Body of pancreas (tissue), 4 donors: ENCODE data around the gene JMJD8. TPM values are rescaled to one million over a fixed set of nuclear protein-coding genes. Genes with fewer than 3 reads are reported as not detected.
A peak's percentile ranks its signal among the peaks of the same experiment; 100 is the strongest.

Experiments used
- ATAC-seq: fragments of 150-250 bp; one replicate; pipeline ENCODE4 v1.9.1; 2016
- DNase-seq, 4 donors: peaks; one replicate each; pipeline ENCODE4 v3.0.0-alpha.2; 2019
- H3K27ac ChIP-seq, 4 donors: fragments of 200-600 bp; sonication (generic); 1 replicate in 3 of 4; 2 replicates in 1 of 4; pipeline versions ENCODE4 v1.5.1 to v1.6.1; 2016 to 2019; ENCODE audit warnings: mild to moderate bottlenecking in 1 of 4, mixed read lengths in 1 of 4, moderate library complexity in 1 of 4
- H3K27me3 ChIP-seq, 2 donors: fragments of 200-600 bp; sonication (generic); one replicate each; pipeline ENCODE4 v1.6.0; 2016; ENCODE audit warnings: mild to moderate bottlenecking in 1 of 2
- H3K36me3 ChIP-seq, 2 donors: fragments of 200-600 bp; sonication (generic); replicated peaks in 1 of 2; 2 replicates each; pipeline ENCODE4 v1.5.1; 2016; ENCODE audit warnings: low read depth in 2 of 2; ENCODE audit not compliant: insufficient read depth in 1 of 2
- H3K4me1 ChIP-seq: fragments of 200-600 bp; sonication (generic); one replicate; pipeline ENCODE4 v1.6.0; 2016
- H3K4me3 ChIP-seq, 2 donors: fragments of 200-600 bp; sonication (generic); 1 replicate in 1 of 2; 2 replicates in 1 of 2; pipeline ENCODE4 v1.5.1; 2016 to 2019
- H3K9me3 ChIP-seq, 3 donors: fragments of 200-600 bp; sonication (generic); 1 replicate in 2 of 3; 2 replicates in 1 of 3; pipeline ENCODE4 v1.5.1; 2016
- CTCF ChIP-seq, 7 experiments: fragments of 450-650 bp in 4 of 7; fragments of 200-600 bp in 3 of 7; sonication (generic) in 3 of 7; IDR thresholded peaks; one replicate each; pipeline ENCODE4 v1.5.1; 2016 to 2019; ENCODE audit warnings: antibody characterized with exemption in 7 of 7
- POLR2A ChIP-seq, 3 donors: fragments of 450-650 bp; IDR thresholded peaks; one replicate each; pipeline ENCODE4 v1.6.1; 2016; ENCODE audit warnings: antibody characterized with exemption in 3 of 3, mild to moderate bottlenecking in 2 of 3
- WGBS, 2 donors: methylation state at CpG; one replicate each; pipeline ENCODE4 v1.1.5; 2017; 5-methylcytosine and 5-hydroxymethylcytosine counted together
- intact Hi-C: fragments of 100-400 bp; cut with DNase I; formaldehyde crosslinking; loops from one replicate; pipeline ENCODE4 v1.15.1; 2023
- total RNA-seq, 2 donors: library from RNA; depleted of rRNA; stranded (reverse); fragments of >200 nt; gene quantifications; one replicate each; pipeline ENCODE4 v1.1.0, GENCODE V29; 2016

The JMJD8 gene
- 100 to 1,000 TPM in 1 of 2 donors, 10 to 100 TPM in 1; 49.5 to 128 TPM for total RNA-seq

GRCh38 chr16:684071-684794 is at the start of gene JMJD8:
Gene JMJD8, minus strand, starts transcription at chr16:684334. Its CDS starts 15 bp downstream, at chr16:684319.
- DNase-seq = peak; percentile 97 to 98 (median 97)
- intact Hi-C loops = no loop called here
- TF ChIP-seq POLR2A (IDR thresholded peaks at IDR 0.05) (peak; percentile 27 to 70 (median 65)), CTCF (IDR thresholded peaks at IDR 0.05) (no peak)
- Histone ChIP-seq H3K36me3 (peaks cover 11 to 12% of the 10 kb centered on the region in 2 donors), H3K4me1 (peaks cover 64% of the 10 kb centered on the region), H3K27me3 (no peaks in the 10 kb centered on the region), H3K27ac (peak within 1 kb of the TSS; percentile 45 to 89 (median 68)), H3K9me3 (no peaks in the 10 kb centered on the region), H3K4me3 (peak within 1 kb of the TSS; percentile 26 to 49)
- ATAC-seq = peak; percentile 80
- 0 to 1% methylated on average over 14 to 84 of the region's 91 CpGs for WGBS, 2 donors

GRCh38 chr16:733382-734207 is 49.5 kb upstream of the JMJD8 start:
- H3K9me3 ChIP-seq = no peaks in the 10 kb centered on the region
- no peak for TF ChIP-seq CTCF (IDR thresholded peaks at IDR 0.05)
- TF ChIP-seq POLR2A (IDR thresholded peaks at IDR 0.05) = no peak
- H3K27me3 ChIP-seq = no peaks in the 10 kb centered on the region
- peaks cover 6% of the 10 kb centered on the region for H3K4me1 ChIP-seq
- H3K36me3 ChIP-seq = peaks cover 5 to 15% of the 10 kb centered on the region in 2 donors
- H3K4me3 ChIP-seq = no peak overlapping the region
- intact Hi-C loops = no loop called here
- DNase-seq (peak in 1 of 4 donors; percentile 16), ATAC-seq (no peak)
- H3K27ac ChIP-seq = no peak overlapping the region
- 87 to 95% methylated on average over 4 to 27 of the region's 34 CpGs for WGBS, 2 donors

GRCh38 chr16:732936-733335 is 48.8 kb upstream of the JMJD8 start:
- TF ChIP-seq CTCF (IDR thresholded peaks at IDR 0.05) = no peak
- TF ChIP-seq POLR2A (IDR thresholded peaks at IDR 0.05) = no peak
- H3K4me1 ChIP-seq = peaks cover 13% of the 10 kb centered on the region
- no peaks in the 10 kb centered on the region for H3K27me3 ChIP-seq
- intact Hi-C loops = no loop called here
- no peak for DNase-seq
- H3K4me3 ChIP-seq = no peak overlapping the region
- no peaks in the 10 kb centered on the region for H3K9me3 ChIP-seq
- no peak overlapping the region for H3K27ac ChIP-seq
- 90 to 96% methylated on average over 2 to 11 of the region's 13 CpGs for WGBS, 2 donors
- ATAC-seq = no peak
- peaks cover 5 to 15% of the 10 kb centered on the region in 2 donors for H3K36me3 ChIP-seq

- no peak for ATAC-seq
- peaks cover 5 to 15% of the 10 kb centered on the region in 2 donors for H3K36me3 ChIP-seq
Measured at GRCh38 chr16:732332-732731, 48.2 kb upstream of the JMJD8 start.

More at GRCh38 chr16:732332-732731, 48.2 kb upstream of the JMJD8 start:
- Histone ChIP-seq H3K4me3 (no peak overlapping the region), H3K9me3 (no peaks in the 10 kb centered on the region), H3K27me3 (peaks cover 0 to 4% of the 10 kb centered on the region in 2 donors), H3K4me1 (peaks cover 19% of the 10 kb centered on the region), H3K27ac (no peak overlapping the region)
- intact Hi-C loops = no loop called here
- DNase-seq = no peak
- 94 to 95% methylated on average over 9 to 12 of the region's 12 CpGs for WGBS, 2 donors
- TF ChIP-seq POLR2A (IDR thresholded peaks at IDR 0.05) (no peak), CTCF (IDR thresholded peaks at IDR 0.05) (no peak)
